OCI-LY3 (cell line): ENCODE measurements around the gene PNKP.

Source experiments
- EZH2phosphoT487 ChIP-seq: fragments of 200-600 bp; shearing (Covaris generic); IDR thresholded peaks from 2 replicates; pipeline ENCODE4 v1.6.1; 2018; ENCODE audit warnings: antibody characterized with exemption, mixed run types, low read depth
- TF ChIP-seq, protein P1 (sequence below): fragments of 200-600, 300-600 bp; sonication (generic); IDR thresholded peaks from 2 replicates; pipeline ENCODE4 v1.5.1; 2014; ENCODE audit warnings: antibody characterized with exemption, low read length, low read depth

DNA sequence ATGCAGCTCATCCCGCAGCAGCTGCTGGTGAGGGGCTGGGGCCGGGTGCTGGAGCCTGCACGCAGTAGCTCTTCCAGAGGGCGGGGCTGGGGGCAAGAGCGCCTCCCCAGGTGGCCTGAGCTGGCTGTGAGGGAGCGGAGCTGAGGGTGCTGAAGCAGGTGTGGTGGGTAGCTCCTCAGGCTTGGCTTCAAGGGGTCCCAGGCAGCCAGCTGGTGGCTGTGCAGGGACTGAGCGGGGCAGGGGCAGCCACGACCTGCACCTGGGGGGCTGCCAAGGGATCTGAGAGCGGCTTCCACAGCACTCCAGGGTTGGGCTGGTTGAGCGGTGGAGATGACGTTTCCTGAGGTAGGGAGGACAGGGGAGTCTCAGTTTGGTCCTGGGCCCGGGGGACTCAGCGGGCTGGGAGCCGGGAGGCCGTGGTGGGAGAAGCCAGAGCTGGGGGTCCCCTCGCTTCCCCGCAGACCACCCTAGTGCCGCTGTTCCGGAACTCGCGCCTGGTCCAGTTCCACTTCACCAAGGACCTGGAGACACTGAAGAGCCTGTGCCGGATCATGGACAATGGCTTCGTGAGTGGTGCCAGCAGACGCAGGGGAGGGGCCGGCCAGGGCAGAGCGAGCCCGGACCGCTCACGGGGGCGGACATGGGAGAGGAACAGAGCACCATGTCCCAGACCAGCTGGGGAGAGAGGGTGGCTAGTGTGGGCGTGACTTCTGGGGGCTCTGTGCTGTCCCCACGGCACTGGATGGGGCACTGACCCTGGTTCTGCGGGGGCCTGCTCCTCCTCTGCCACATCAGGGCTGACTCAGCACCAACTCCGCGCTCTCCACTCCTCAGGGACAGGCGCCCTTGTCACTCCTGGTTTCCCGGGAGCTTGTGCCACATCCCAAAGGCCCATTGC lies 9.0 kb downstream of the PNKP start:
- TF ChIP-seq, protein P1, sequence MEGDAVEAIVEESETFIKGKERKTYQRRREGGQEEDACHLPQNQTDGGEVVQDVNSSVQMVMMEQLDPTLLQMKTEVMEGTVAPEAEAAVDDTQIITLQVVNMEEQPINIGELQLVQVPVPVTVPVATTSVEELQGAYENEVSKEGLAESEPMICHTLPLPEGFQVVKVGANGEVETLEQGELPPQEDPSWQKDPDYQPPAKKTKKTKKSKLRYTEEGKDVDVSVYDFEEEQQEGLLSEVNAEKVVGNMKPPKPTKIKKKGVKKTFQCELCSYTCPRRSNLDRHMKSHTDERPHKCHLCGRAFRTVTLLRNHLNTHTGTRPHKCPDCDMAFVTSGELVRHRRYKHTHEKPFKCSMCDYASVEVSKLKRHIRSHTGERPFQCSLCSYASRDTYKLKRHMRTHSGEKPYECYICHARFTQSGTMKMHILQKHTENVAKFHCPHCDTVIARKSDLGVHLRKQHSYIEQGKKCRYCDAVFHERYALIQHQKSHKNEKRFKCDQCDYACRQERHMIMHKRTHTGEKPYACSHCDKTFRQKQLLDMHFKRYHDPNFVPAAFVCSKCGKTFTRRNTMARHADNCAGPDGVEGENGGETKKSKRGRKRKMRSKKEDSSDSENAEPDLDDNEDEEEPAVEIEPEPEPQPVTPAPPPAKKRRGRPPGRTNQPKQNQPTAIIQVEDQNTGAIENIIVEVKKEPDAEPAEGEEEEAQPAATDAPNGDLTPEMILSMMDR, result no peak
- no peak for TF ChIP-seq EZH2phosphoT487
